GM10266 (cell line): ENCODE results near the gene VPS13C.

ENCODE experiments used
- DNase-seq: peaks from one replicate; pipeline ENCODE4 v3.0.0; 2012; ENCODE audit errors: extremely low spot score
- TF ChIP-seq, protein P1 (sequence below): IDR thresholded peaks from 2 replicates; pipeline ENCODE4 v1.5.1; 2012; ENCODE audit warnings: mild to moderate bottlenecking, low read depth; ENCODE audit not compliant: control insufficient read depth, insufficient read depth; ENCODE audit errors: missing control alignments

VPS13C gene

GRCh38 chr15:62104401-62104800, 44.2 kb upstream of the VPS13C start:
- TF ChIP-seq, protein P1, sequence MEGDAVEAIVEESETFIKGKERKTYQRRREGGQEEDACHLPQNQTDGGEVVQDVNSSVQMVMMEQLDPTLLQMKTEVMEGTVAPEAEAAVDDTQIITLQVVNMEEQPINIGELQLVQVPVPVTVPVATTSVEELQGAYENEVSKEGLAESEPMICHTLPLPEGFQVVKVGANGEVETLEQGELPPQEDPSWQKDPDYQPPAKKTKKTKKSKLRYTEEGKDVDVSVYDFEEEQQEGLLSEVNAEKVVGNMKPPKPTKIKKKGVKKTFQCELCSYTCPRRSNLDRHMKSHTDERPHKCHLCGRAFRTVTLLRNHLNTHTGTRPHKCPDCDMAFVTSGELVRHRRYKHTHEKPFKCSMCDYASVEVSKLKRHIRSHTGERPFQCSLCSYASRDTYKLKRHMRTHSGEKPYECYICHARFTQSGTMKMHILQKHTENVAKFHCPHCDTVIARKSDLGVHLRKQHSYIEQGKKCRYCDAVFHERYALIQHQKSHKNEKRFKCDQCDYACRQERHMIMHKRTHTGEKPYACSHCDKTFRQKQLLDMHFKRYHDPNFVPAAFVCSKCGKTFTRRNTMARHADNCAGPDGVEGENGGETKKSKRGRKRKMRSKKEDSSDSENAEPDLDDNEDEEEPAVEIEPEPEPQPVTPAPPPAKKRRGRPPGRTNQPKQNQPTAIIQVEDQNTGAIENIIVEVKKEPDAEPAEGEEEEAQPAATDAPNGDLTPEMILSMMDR = no peak
- no peak for DNase-seq

- TF ChIP-seq, protein P1 = no peak
- no peak for DNase-seq
These were observed 43.2 kb upstream of the VPS13C start for GRCh38 chr15:62103431-62103830.

DNA sequence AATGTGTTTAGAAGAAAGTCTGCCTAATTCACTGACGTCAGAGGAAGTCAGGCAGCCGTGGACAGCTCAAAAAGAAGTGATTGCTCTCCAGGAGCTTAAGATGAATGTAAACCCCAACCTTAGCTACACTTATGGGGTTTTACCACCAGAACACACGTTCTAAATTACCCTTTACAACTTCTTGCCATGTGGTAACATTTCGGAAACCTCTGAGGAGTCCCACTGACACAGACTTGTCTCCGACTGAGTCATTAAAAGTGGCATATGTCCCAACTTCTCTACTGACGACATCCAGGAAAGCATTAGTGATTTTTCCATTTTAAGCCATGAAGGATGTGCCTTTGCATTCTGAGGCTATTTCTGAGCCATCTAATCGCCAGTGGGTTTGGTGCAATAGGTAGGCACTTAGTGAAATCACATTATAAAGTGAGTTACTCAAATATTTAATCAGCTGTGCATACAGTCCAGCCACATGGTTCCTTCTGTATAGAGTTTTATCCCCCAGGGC, 38.9 kb upstream of the VPS13C start:
- DNase-seq = no peak
- TF ChIP-seq, protein P1 = no peak

- TF ChIP-seq, protein P1 = no peak
- no peak for DNase-seq
These were observed 34.1 kb upstream of the VPS13C start for GRCh38 chr15:62094388-62094787.

GRCh38 chr15:62093809-62094208, 33.6 kb upstream of the VPS13C start:
- TF ChIP-seq, protein P1 = no peak
- no peak for DNase-seq

DNA sequence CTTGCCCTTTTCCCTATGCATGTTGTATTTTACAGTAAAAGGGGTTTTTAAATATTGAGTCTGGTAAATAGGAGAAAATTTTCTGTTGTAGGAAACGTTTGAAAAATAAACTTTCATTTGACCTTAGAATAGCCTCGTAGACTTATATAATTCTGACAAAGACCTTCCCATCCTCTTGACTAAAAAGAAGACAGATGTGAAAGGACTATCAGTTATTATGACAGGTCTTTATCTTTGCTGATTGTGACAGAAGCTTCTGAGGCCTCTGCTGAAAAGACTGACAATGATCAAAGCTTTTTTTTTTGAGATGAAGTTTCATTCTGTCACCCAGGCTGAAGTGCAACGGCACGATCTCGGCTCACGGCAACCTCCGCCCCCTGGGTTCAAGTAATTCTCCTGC, 30.7 kb upstream of the VPS13C start:
- TF ChIP-seq, protein P1 = no peak
- no peak for DNase-seq

DNA sequence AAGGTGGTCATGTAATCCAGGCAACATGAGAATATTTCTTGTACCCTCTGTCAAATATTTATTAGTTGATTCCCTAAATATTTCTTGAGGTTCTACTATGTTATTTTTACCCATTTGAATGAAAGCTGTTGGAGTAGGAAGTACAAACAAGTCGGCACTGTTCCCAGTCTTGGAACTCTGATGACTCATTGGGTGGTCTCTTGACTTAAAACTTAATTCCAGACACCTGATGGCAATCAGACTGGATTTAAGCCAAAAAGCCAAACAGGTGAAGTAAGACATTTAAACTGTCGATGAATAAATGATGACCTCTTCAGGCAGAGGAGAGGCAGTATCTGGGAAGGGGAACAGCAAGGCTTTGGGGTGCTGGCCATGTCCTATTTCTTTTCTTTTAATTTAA, 29.4 kb upstream of the VPS13C start:
- TF ChIP-seq, protein P1 = no peak
- no peak for DNase-seq
